MCF 10A (cell line): Measurements from ENCODE around the gene EXOC5. TPM values are rescaled to one million over a fixed set of nuclear protein-coding genes. Genes with fewer than 3 reads are reported as not detected.
"Not testable (repeated sequence)": the region's sequence is repeated elsewhere in the genome, so short reads cannot be mapped to it uniquely, and the experiment has no call there.

ENCODE experiments used
- BruUV-seq: library from RNA; stranded (reverse); fragments of 400-500 nt; replicated peaks from 2 replicates; lab custom pipeline; 2021; lab: Mats Ljungman, UMichigan
- CTCF ChIA-PET: fragments of 300-600 bp; sonication (Branson Sonifier 250); formaldehyde crosslinking; extraction: SDS; loops from one replicate; lab custom pipeline; 2021; ENCODE audit warnings: antibody characterized with exemption, inconsistent platforms; lab: Yijun Ruan, JAX
- POLR2A ChIA-PET: fragments of 300-600, 350-650 bp; sonication (Branson Sonifier 250); formaldehyde crosslinking; extraction: SDS; loops from one replicate; lab custom pipeline; 2020; ENCODE audit warnings: antibody characterized with exemption, inconsistent platforms; lab: Yijun Ruan, JAX
- DNase-seq: peaks from one replicate; pipeline ENCODE4 v3.0.0-alpha.2; 2018; ENCODE audit not compliant: unreplicated experiment
- H3K27ac Mint-ChIP-seq: one replicate; pipeline ENCODE4 v1.8.0; 2022; ENCODE audit warnings: mild to moderate bottlenecking, low read depth, mixed read lengths; ENCODE audit not compliant: unreplicated experiment
- H3K27me3 Mint-ChIP-seq: one replicate; pipeline ENCODE4 v1.8.0; 2022; ENCODE audit warnings: mixed read lengths; ENCODE audit not compliant: insufficient read depth, unreplicated experiment
- H3K36me3 Mint-ChIP-seq: one replicate; pipeline ENCODE4 v1.8.0; 2022; ENCODE audit warnings: mild to moderate bottlenecking, moderate library complexity, mixed read lengths; ENCODE audit not compliant: insufficient read depth, unreplicated experiment
- H3K4me1 Mint-ChIP-seq: one replicate; pipeline ENCODE4 v1.8.0; 2022; ENCODE audit warnings: mixed read lengths; ENCODE audit not compliant: insufficient read depth, unreplicated experiment
- H3K4me3 Mint-ChIP-seq: one replicate; pipeline ENCODE4 v1.8.0; 2022; ENCODE audit warnings: mild to moderate bottlenecking, moderate library complexity, mixed read lengths; ENCODE audit not compliant: unreplicated experiment
- H3K9me3 Mint-ChIP-seq: one replicate; pipeline ENCODE4 v1.8.0; 2022; ENCODE audit warnings: mixed read lengths; ENCODE audit not compliant: unreplicated experiment
- CTCF ChIP-seq: fragments of 200-600 bp; IDR thresholded peaks from one replicate; pipeline ENCODE4 v1.8.0; 2022; ENCODE audit warnings: antibody characterized with exemption, mild to moderate bottlenecking; ENCODE audit not compliant: unreplicated experiment
- intact Hi-C: fragments of 100-400 bp; cut with micrococcal nuclease; formaldehyde crosslinking; loops from 2 replicates; pipeline ENCODE4 v1.14.1; 2022
- total RNA-seq: library from RNA; stranded (reverse); gene quantifications from 2 replicates; pipeline ENCODE4 v1.2.3, GENCODE V29; 2022

Gene EXOC5
- total RNA-seq, 1 experiment from 2014 or later: 61.5 TPM

- TF ChIP-seq CTCF: no peak
- Mint-ChIP-seq H3K9me3 (no peaks in the 10 kb centered on the region), H3K27ac (no peak overlapping the region), H3K36me3 (peaks cover 44% of the 10 kb centered on the region), H3K4me1 (no peaks in the 10 kb centered on the region), H3K27me3 (no peaks in the 10 kb centered on the region), H3K4me3 (no peak overlapping the region)
- CTCF ChIA-PET: interaction anchor here (0.8 kb wide), 1 partner anchor 9 kb away, joined by 3 read pairs; no protein-coding TSS in a partner anchor
- no peak for DNase-seq
- intact Hi-C loops: no loop called here
- no TSS peak for BruUV-seq
- POLR2A ChIA-PET: no interaction called here
Observed at GRCh38 chr14:57209561-57209960, 59.1 kb downstream of the EXOC5 start.

- H3K36me3 Mint-ChIP-seq: peaks cover 25% of the 10 kb centered on the region
- DNase-seq: no peak
- TF ChIP-seq CTCF: no peak
- ChIA-PET CTCF (interaction anchor here (0.7 kb wide), 2 partner anchors 616 to 1057 kb away, joined by 3 to 4 read pairs; no protein-coding TSS in a partner anchor), POLR2A (interaction anchor here (0.6 to 1.1 kb wide), 2 partner anchors 63 to 542 kb away, joined by 3 read pairs; partner anchors contain the start of genes AP5M1 and EXOC5)
- no peaks in the 10 kb centered on the region for H3K9me3 Mint-ChIP-seq
- no peak overlapping the region for H3K4me3 Mint-ChIP-seq
- no TSS peak for BruUV-seq
- no peak overlapping the region for H3K27ac Mint-ChIP-seq
- intact Hi-C loops: no loop called here
- no peaks in the 10 kb centered on the region for H3K4me1 Mint-ChIP-seq
- H3K27me3 Mint-ChIP-seq: no peaks in the 10 kb centered on the region
Observed at GRCh38 chr14:57205938-57206337, 62.8 kb downstream of the EXOC5 start.

DNA sequence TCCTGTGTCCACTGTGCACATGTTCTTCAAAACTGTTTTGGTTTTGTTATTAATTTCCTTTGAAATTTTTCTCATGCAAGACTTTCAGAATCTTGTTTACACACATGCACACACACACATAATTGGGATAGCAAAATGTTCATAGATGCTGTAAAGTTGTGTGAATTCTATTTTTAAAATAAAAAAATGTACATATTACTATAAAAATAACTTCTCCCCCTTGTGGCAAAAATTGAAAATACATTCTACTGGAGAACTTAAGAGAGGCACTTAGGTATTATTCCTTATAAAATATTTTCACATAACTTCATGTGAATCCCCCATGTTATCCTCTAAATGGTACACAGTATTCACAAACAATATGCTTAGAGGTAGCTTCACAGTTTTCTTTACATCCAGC lies 66.0 kb downstream of the EXOC5 start:
- intact Hi-C loops: loop anchor here (1.0 kb wide), 1 partner anchor 646 kb away; no protein-coding TSS in a partner anchor
- BruUV-seq, H3K27ac Mint-ChIP-seq, POLR2A ChIA-PET, H3K9me3 Mint-ChIP-seq, DNase-seq, H3K36me3 Mint-ChIP-seq, H3K4me3 Mint-ChIP-seq, H3K27me3 Mint-ChIP-seq, H3K4me1 Mint-ChIP-seq: not testable (repeated sequence)
- TF ChIP-seq CTCF: peak; percentile 26
- CTCF ChIA-PET: interaction anchor here (0.6 kb wide), 1 partner anchor 365 kb away, joined by 4 read pairs; no protein-coding TSS in a partner anchor

DNA sequence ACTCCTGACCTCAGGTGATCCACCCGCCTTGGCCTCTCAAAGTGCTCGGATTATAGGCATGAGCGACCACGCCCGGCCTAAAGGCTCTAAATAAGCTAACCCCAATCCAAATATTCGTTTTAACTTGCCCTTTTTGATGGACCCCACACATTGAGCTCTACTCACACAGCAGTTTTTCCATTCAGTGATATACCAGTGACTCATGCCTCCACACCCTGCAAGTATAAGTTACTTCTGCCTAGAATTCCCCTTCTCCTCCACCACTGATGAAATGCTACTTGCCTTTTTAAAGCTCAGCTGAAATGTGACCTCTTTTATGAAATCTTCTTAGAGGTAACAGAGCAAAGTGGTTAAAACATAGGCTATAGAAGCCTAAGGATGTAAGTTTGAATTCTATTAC lies 68.8 kb downstream of the EXOC5 start:
- H3K4me3 Mint-ChIP-seq: no peak overlapping the region
- CTCF ChIA-PET: interaction anchor here (0.6 to 1.4 kb wide), 9 partner anchors 10 to 1603 kb away, joined by 3 to 6 read pairs (median 3); no protein-coding TSS in a partner anchor
- DNase-seq: peak; percentile 35

More for the DNA sequence above, 68.8 kb downstream of the EXOC5 start:
- no peaks in the 10 kb centered on the region for H3K27me3 Mint-ChIP-seq
- BruUV-seq: no TSS peak
- H3K9me3 Mint-ChIP-seq: no peaks in the 10 kb centered on the region
- H3K4me1 Mint-ChIP-seq: peaks cover 9% of the 10 kb centered on the region
- intact Hi-C loops: no loop called here
- no peak for TF ChIP-seq CTCF
- no peaks in the 10 kb centered on the region for H3K36me3 Mint-ChIP-seq
- H3K27ac Mint-ChIP-seq: no peak overlapping the region
- POLR2A ChIA-PET: no interaction called here
